ENCODE results near the gene COL15A1. TPM values are rescaled to one million over a fixed set of nuclear protein-coding genes. Genes with fewer than 3 reads are reported as not detected.

COL15A1 gene
- total RNA-seq, 1 donor from 2014 or later, result 0.05 TPM

Other genes starting within 250 kb of the COL15A1 start
- not detected in 2 replicates for gene GABBR2, start 235.0 kb upstream of the COL15A1 start, total RNA-seq
- 13.4 and 13.6 TPM in 2 replicates for gene ANKS6, start 147.4 kb upstream of the COL15A1 start, total RNA-seq
- gene GALNT12, start 136.2 kb upstream of the COL15A1 start, total RNA-seq, result 2.8 and 3.6 TPM in 2 replicates
- gene TGFBR1, start 161.2 kb downstream of the COL15A1 start, total RNA-seq, result 29.7 and 35.3 TPM in 2 replicates

All from activated CD4-positive, alpha-beta T cell treated with anti-CD3 and anti-CD28 coated beads, Interleukin-2, amount 10 ng/mL, durations not matched to agents 24 days and 14 days (primary cell).